GM12874 (cell line): ENCODE results near the gene SYNE2.

ENCODE experiments used
- TF ChIP-seq, protein P1 (sequence below): IDR thresholded peaks from 2 replicates; pipeline ENCODE4 v1.5.1; 2011; ENCODE audit warnings: low read depth, mild to moderate bottlenecking, control low read depth, low read length, moderate library complexity; ENCODE audit not compliant: insufficient read depth

The SYNE2 gene

DNA sequence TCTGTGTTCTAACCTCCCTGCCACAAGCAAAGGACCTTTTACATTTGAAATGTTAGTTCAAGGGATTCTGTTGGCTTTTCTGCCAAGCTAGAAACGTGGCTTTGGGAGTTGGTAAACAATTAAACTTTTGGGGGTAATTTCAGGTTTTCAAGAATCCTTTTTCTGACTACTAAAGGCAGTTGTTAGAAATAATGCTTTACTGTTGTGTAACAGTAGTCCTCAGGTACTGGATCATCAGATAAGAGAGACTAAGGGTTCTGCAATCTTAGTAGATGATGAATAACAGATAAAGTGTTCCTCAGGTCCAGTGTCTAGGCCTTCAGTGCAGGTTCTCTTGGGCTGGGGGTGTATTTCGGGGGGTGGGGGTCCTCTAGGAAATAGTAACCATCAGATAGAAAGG, 192.3 kb downstream of the SYNE2 start:
- TF ChIP-seq, protein P1, sequence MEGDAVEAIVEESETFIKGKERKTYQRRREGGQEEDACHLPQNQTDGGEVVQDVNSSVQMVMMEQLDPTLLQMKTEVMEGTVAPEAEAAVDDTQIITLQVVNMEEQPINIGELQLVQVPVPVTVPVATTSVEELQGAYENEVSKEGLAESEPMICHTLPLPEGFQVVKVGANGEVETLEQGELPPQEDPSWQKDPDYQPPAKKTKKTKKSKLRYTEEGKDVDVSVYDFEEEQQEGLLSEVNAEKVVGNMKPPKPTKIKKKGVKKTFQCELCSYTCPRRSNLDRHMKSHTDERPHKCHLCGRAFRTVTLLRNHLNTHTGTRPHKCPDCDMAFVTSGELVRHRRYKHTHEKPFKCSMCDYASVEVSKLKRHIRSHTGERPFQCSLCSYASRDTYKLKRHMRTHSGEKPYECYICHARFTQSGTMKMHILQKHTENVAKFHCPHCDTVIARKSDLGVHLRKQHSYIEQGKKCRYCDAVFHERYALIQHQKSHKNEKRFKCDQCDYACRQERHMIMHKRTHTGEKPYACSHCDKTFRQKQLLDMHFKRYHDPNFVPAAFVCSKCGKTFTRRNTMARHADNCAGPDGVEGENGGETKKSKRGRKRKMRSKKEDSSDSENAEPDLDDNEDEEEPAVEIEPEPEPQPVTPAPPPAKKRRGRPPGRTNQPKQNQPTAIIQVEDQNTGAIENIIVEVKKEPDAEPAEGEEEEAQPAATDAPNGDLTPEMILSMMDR = no peak

DNA sequence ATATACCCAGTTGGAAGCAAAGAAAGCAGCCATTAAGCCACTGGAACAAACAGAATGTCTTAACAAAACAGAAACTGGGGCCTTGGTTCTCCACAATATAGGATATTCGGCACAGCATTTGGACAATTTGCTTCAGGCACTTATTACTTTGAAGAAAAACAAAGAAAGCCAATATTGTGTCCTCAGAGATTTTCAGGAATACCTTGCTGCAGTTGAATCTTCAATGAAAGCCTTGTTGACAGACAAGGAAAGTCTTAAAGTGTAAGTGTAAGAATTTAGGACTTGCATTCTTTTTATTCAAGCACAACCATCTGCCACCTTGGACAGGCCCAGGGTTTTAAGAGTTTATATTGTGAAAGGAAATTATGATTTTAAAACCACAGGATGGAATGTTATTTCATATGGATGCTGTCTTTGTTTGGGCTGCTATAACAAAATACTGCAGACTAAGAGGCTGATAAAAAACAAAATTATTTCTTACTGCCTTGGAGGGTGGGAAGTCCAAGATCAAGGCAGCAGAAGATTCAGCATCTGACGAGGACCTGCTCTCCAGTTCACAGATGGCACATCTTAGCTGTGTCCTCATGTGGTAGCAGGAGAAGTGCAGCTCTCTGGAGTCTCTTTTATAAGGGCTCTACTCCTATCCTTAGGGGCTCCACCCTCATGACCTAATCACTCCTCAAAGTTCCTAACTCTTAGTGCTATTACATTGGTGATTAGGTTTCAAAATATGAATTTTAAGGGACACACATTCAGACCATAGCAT, 197.0 kb downstream of the SYNE2 start:
- TF ChIP-seq, protein P1 = no peak

DNA sequence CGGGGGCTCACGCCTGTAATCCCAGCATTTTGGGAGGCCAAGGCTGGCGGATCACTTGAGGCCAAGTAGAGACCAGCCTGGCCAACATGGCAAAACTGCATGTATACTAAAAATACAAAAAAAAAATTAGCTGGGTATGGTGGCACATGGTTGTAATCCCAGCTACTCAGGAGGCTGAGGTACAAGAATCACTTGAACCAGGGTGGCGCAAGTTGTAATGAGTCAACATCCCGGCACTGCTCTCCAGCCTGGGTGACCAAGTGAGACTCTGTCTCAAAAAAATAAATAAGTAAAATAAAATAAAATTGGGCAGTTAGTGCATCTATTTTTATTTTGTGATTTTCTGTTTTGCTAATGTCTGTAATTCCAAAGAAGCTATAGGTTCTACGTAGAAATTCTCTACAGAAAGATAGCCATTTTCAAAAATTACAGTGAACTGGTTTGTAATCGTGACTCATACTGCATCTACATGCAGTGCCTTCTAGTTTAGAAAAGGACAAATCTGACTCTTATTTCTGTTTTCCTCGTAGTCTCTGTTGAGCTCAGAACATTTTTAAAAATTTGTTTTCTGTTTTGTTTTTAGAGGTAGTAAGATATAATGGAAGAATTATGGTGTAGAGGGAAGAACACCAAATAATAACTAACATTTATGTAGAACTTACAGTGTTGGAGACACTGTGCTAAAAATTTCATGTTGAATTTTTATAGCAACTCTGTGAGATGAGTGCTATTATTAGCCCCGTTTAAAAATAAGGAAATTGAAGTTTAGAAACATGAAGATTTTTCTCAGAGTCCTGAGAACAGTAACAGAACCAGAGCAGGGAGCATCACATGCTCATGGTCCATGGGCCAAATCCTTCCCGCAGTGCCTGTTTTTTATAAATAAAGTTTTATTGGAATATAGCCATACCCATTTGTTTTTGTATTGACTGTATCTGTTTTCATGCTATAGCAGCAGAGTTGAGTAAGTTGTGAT, 201.2 kb downstream of the SYNE2 start:
- TF ChIP-seq, protein P1 = no peak

DNA sequence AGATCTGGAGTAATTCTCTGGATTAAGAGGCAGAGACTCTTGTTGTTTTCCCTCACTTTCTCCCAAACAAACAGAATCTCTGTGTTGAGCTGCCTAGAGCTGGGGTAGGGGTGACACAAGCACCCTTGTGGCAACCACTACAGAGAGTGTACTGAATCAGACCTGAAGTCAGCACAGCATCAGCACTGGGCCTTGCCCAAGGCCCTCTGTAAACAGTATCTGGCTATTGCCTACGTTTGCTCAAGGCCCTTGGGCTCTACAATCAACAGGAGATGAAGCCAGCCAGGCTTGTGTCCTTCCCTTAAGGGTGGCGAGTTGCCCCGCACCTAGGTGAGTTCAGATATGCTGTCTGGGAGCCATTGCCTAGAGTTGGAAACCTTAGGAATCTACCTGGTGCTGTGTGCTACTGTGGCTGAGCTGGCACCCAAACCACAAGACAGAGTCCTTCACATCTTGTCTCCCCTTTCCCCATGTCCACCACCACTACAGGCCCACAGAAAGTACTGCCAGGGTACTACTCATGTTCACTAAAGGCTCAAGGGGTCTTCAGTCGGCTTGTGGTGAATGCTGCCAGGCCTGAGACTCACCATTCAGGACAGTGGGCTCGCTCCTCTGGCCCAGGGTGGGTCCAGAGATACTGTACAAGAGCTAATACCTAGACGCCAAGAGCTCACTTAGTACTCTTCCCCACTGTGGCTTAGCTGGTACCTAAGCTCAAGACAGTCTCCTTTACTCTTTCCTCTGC, 206.8 kb downstream of the SYNE2 start:
- TF ChIP-seq, protein P1 = no peak

DNA sequence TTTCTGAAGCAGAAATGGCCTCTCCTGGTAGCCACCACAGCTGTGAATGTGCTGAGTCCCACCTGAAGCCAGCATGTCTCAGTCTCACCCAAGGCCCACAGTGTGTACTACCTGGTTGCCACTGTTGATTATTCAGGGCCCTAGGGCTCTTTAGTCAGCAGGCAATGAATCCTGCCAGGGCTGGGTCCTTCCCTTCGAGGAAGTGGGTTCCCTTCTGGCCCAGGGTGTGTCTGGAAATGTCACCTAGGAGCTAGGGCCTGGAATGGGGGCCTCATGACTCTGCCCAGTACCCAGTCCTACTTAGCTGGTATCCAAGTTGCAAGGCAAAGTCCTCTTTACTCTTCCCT, 207.4 kb downstream of the SYNE2 start:
- TF ChIP-seq, protein P1 = no peak

DNA sequence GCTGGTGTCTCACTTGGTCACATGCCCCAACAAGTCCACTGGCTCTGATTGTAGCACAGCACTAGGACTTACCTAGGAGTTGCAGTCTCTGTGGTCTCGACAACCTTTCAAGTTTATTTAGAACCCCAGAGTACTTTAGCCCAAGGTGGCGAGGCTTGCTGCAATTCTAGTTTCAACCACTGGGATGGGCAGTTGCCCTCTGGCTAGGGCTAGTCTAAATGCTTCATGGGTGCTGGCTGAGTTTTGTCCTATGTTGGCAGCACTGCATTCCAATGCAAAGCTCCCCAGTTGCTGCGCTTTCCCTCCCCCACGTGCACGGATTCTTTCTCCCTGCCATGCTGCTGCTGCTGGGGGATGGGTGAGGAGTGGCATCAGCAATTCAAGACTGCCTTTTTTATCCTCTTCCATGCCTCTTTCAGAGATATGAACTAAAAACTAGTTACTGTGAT, 207.9 kb downstream of the SYNE2 start:
- TF ChIP-seq, protein P1 = peak; percentile 69

DNA sequence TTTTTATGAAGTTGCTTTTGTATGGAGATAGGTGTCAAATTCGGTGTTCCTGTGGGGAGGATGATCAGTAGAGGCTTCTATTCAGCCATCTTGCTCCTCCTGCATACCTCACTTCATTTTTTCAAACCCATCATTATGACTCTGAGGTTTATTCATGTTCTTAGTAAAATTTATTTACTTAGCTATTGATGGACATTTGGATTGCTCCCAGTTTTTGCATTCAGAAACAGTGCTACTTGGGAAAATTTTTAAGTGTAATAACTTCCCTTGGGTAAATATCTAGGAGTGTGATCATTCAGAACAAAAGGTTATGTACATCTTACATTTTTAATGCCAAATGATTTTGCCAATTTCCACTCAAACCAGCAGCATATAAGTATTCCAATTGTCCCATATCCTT, 208.3 kb downstream of the SYNE2 start:
- TF ChIP-seq, protein P1 = no peak
